SIG-M5 treated with dmso at 0.1 percent for 504 hours (cell line): ENCODE results near the gene GLUD1.
A peak's percentile ranks its signal among the peaks of the same experiment; 100 is the strongest.
"Not testable (repeated sequence)": the region's sequence is repeated elsewhere in the genome, so short reads cannot be mapped to it uniquely, and the experiment has no call there.

Experiments used
- DNase-seq: peaks from one replicate; lab custom pipeline; 2025; ENCODE audit not compliant: unreplicated experiment; lab: John Stamatoyannopoulos, UW

GLUD1 gene

DNA sequence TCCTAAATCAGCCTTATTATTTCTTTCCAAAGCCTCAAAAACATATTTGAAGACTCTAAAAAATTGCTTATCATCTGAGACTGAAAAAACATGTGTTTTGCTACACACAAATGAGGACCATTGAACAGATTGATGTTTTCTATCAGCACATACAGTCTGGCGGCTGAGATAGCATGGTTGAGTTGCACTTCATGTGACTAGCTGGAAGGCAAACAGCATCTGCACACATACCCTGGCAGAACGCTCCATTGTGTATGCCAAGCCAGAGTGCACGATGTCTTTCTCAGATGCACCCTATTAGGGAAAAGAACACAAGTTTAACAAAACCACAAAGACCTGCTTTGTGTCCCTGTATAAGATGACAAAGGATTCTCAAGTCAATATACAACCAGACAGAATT is 41.5 kb downstream of the GLUD1 start:
- no peak for DNase-seq

DNA sequence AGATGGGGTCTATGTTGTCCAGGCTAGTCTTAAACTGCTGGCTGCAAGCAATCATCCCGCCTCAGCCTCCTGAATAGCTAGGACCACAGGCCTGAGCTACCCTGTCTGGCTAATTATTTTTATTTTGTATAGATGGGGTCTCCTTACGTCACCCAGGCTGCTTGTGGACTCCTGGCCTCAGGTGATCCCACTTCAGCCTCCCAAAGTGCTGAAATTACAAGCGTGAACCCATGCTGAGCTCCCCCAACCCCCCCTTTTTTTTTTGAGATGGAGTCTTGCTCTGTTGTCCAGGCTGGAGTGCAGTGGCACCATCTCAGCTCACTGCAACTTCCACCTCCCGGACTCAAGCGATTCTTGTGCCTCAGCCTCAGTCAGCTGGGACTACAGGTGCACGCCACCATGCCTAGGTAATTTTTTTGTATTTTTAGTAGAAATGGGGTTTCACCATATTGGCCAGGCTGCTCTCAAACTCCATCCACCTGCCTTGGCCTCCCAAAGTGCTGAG is 49.2 kb downstream of the GLUD1 start:
- DNase-seq, result no peak

DNA sequence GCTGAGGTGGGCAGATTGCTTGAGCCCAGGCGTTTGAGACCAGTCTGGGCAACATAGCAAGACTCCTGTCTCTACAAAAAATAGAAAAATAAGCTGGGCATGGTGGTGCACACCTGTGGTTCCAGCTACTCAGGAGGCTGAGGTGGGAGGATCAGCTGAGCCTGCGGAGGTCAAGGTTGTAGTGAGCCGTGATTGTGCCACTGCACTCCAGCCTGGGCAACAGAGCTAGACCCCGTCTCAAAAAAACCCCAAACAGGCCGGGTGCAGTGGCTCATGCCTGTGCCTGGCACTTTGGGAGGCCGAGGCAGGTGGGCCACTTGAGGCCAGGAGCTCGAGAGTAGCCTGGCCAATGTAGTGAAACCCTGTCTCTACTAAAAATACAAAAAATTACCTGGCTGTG is 51.1 kb downstream of the GLUD1 start:
- not testable (repeated sequence) for DNase-seq

DNA sequence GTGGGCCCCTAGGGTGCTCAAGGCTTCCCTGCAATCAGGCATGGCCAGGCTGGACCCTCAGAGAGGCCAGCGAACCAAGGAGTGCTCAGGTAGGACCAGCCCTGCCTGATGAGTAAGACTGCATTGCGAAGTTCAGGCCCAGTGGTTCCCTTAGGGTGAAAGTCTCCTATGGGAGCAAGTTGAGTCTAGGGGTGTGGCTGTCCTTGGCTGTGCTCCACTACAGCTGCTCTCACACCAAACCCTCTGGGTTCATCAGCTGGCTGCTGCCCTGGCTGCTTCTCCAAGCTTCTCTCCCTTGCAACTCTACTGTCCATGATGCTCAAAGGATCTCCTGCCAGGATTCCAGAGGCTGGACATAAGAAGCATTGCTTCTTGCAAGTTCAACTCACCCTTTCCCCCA is 55.9 kb downstream of the GLUD1 start:
- DNase-seq, result no peak

DNA sequence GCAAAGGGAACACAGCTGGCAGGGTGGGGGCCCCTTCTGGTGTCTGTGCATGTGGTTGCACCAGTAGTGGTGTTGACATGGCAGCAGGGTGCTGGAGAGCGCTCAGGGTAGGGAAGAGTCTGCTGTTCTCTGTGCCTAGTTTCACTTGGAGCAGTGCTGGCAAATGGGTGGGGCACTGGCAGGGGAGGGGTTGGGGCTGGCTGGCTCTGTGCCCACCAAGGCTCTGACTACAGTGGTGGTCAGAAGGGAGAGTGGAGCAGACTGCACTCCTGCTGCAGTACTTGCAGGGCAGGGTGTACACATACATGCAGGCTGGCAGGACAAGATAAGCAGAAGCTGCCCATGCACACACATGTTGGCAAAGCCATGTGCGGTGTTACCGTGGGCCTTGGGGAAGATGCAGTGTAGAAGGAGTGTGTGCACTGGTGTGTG is 56.3 kb downstream of the GLUD1 start:
- no peak for DNase-seq

DNA sequence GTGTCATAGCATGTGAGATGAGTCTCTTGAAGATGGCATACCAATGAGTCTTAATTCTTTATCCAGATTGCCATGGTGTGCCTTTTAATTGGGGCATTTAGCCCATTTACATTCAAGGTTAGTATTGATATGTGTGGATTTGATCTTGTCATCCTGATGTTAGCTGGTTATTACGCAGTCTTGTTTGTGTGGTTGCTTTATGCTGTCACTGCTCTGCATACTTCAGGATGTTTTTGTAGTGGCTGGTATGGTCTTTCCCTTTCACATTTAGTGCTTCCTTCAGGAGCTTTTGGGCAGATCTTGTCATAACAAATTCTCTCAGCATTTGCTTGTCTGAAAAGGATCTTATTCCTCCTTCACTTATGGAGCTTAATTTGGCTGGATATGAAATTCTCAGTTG is 58.0 kb downstream of the GLUD1 start:
- no peak for DNase-seq

DNA sequence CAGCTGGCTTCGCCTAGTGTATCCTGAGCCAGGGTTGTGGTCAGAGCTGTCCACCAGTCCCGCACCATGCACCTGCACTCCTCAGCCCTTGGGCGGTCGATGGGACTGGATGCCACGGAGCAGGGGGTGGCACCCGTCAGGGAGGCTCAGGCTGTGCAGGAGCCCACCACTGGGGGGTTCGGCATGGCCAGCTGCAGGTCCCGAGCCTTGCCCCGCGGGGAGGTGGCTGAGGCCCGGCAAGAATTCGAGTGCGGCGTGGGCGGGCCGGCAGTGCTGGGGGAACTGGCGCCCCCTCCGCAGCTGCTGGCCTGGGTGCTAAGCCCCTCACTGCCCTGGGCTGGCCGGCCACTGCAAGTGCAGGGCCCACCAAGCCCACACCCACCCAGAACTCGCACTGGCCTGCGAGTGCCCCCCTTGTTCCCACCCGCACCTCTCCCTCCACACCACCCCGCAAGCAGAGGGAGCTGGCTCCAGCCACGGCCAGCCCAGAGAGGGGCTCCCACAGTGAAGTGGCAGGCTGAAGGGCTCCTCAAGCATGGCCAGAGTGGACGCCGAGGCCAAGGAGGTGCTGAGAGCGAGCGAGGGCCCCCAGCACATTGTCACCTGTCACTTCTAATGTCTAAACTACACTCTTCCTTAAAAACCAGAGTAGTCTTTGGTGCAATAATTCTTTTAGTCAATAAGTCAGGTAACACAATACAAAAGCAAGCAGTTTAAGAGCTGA is 63.6 kb downstream of the GLUD1 start:
- no peak for DNase-seq

DNA sequence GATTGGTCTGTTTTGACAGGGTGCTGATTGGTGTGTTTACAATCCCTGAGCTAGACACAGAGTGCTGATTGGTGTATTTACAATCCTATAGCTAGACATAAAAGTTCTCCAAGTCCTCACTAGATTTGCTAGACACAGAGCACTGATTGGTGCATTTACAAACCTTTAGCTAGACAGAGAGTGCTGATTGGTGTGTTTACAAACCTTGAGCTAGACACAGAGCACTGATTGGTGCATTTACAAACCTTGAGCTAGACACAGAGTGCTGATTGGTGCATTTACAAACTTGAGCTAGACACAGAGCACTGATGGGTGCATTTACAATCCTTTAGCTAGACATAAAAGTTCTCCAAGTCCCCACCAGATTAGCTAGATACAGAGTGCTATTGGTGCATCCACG is 64.2 kb downstream of the GLUD1 start:
- not testable (repeated sequence) for DNase-seq

DNA sequence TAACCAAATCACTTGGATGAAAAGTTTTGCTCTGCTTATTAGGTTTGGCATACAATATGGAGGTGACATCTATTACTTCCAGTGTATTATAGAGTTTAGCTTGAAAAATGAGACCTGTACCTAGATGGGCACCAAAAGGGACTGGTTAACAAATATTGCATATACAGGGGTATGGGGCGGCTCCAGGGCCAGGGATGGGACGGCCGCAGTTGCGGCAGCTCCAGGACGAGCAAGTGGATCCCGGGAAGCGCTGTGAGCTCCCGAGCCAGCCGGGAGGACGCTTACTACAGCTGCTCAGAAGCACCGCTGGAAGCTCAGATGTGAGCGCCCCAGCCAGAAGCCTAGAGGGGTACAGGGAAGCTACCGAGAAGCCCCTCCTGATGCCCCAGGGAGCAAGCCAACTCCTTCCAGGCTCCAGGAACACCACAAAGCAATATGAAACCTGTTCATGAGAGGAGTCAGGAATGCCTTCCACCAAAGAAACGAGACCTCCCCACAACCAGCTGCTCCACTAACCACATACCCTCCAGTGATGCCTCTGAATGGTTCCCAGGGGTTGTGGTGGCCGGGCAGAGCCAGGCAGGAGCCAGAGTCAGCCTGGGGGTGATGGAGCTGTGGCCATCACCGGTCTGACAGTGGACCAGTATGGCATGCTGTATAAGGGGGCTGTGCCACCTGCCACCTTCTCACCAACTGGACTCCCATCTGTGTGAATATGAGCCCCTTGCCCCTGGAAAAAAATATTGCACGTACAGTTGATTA is 67.7 kb downstream of the GLUD1 start:
- not testable (repeated sequence) for DNase-seq

DNA sequence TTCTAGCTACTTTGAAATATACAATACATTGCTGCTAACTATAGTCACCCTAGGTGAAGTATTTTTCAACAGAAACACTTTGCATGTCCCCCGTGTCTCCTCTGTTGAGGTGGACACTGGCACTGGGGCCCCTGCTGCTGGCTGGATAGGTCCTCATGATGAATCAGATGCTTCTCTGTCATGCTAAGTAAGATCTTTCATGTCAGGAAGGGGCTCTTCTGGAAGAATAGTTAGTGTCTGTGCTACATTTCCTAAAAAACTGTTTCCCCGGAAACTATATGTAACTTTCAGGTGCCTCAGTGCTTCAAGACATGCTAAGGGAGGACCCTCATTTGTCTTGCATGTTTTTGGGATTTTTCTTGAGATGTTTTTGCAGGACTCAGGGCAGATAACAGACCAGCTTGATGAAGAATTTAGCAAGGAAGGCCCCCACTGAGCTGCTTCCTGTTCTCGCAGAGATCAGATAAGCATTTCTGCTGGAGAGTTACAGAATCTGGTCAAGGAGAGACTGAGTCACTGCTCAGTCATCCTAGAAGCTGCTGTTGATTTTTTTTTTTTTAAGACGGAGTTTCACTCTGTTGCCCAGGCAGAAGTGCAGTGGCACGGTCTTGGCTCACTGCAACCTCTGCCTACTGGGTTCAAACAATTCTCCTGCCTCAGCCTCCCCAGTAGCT is 69.2 kb downstream of the GLUD1 start:
- DNase-seq, result peak; percentile 73

DNA sequence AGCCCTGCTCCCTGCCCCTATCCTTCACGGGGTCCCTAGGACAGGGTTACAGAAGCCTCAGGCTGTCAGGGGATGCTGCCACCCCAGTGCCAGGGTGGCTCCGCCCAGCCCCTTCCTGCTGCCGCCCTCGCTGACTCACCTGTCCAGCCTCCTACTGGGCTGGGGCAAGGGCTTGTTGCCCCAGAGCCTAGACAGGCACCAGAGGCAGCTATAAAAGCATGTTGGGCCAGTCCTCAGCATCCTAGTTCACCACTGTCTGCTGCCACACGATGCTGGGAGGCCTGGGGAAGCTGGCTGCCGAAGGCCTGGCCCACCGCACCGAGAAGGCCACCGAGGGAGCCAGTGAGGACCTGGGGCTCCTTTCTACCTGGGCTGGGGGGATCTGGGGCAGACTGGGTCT is 74.6 kb downstream of the GLUD1 start, which contains the start of gene FAM25A:
FAM25A (plus strand) TSS at position 239 of the 400 bp plus-strand sequence; CDS start at position 270, 31 bp downstream.
- DNase-seq, result not testable (repeated sequence)

DNA sequence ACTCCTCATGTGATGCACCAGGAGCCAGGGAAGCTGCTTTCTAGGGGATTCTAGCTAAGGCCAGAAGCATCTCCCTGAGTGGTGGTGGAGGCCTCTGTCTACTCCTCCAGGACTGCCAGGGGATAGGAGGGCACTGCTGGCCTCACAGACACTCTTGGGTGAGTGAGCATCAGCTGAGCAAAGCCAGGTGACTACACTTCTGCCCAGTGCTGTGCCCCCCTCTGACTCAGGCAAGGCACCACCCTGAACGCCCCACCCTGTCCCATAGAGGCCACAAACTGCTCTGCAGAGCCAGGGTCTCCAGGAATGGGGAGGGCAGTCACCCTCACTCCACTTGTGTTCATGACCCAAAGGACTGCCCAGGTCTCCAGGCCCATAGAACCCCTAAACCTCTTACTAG is 75.1 kb downstream of the GLUD1 start:
- not testable (repeated sequence) for DNase-seq

DNA sequence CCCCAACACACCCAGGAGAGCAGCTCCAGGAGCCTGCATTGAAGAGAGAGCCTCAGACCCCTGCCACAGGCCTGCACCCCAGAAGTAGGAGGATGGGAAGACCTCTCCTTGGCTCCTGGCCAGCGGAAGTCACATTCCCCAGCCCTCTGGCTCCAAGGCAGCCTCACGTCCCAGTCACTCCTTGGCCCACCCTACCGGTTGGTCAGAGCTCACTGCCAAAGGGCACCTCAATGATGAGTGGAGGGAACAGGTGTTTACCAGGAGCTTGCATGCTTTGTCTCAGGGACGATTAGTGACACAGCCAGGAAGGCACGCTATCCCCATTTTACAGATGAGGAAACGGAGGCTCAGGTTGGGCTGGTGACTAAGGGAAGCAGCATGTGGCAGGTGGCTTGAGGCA is 75.6 kb downstream of the GLUD1 start:
- not testable (repeated sequence) for DNase-seq

DNA sequence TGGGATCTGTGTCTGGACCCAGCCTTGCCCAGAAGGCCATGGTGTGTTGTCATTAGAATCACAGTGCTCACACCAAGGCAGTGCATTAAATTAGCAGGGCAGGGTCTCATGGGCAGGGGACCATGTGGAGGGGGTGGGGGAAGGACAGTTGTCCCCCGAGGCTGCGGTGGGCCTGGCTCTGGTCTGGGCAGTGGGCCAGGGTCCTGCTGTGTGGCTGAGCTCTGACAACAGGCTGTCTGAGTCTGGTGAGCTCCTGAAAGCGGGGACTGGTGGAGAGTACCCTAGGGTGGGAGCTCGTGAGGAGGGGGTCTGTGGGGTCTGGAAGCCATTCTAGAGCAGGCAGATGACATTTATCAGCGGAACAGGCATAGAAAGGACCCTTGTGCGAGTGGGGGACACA is 76.5 kb downstream of the GLUD1 start:
- not testable (repeated sequence) for DNase-seq

DNA sequence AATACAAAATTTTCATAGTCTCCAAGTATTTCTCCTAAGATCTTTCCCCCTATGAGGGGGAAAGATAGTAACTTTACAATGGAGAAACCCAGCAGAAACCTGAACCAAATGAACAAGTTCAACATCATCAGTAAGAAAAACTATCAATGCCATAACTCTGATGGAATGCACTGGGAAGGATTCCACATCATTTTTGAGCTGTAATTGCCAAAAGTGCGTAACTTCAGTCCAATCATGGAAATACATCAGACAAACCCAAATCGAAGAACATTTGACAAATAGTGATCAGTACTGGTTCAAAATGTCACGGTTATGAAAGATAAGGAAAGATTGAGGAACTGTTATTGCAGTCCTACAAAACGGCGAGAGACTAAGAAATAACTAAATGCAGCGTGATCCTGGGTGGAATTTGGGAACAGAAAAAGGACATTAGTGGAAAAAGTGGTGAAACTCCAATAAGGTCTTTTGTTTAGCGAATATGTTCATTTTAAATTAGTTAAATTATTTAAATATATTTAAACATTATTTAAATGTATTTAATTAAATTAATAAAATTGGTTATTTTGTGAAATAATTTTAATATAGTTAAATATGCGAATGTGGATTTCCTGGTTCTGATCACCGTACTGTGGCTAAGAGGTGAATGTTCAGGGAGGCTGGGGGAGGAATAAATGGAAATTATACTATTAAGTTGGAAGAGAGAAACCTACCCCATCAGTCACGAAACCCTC is 79.5 kb downstream of the GLUD1 start:
- not testable (repeated sequence) for DNase-seq

DNA sequence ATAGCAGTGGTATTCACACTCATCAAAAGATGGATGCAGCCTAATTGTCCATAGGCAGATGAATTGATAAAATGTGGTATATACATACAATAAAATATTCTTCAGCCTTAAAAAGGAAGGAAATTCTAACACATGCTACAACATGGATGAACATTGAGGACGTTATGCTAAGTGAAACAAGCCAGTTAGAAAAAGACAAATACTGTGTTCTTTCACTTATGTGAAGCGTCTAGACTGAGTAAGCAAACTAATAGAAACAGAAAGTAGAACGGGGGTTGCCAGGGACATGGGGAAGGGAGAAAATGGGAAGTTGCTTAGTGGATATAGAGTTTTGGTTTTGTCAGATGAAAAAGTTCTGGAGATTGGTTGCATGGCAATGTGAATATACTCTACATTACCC is 81.1 kb downstream of the GLUD1 start:
- peak; percentile 20 for DNase-seq

DNA sequence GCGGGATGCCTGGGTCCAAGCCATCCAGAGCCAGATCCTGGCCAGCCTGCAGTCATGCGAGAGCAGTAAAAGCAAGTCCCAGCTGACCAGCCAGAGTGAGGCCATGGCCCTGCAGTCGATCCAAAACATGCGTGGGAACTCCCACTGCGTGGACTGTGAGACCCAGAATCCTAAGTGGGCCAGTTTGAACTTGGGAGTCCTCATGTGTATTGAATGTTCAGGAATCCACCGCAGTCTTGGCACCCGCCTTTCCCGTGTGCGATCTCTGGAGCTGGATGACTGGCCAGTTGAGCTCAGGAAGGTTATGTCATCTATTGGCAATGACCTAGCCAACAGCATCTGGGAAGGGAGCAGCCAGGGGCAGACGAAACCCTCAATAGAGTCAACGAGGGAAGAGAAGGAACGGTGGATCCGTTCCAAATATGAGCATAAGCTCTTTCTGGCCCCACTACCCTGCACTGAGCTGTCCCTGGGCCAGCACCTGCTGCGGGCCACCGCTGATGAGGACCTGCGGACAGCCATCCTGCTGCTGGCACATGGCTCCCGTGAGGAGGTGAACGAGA is 85.4 kb downstream of the GLUD1 start:
- not testable (repeated sequence) for DNase-seq

DNA sequence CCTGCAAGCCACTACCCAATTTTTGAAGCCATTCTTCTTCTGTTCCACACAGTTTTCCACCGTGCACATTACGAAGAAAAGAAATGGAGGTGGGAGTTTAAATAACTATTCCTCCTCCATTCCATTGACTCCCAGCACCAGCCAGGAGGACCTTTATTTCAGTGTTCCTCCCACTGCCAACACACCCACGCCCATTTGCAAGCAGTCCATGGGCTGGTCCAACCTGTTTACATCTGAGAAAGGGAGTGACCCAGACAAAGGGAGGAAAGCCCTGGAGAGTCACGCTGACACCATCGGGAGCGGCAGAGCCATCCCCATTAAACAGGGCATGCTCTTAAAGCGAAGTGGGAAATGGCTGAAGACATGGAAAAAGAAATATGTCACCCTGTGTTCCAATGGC is 86.3 kb downstream of the GLUD1 start:
- peak; percentile 7 for DNase-seq

DNA sequence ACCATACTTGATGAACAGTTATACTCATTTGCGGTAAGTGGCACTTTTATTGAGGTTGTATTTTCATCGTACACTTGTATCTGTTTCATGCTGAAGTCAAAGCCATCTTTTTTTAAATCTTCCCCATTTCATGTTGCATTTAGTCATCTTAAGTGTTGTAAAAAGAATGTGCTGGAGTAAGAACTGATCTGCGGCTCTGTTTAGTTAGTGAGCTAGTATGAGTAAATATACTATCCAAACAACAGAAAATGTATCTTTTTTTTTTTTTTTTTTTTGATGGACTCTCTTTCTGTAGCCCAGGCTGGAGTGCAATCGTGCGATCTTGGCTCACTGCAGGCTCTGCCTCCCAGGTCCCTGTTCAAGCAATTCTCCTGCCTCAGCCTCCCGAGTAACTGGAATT is 87.0 kb downstream of the GLUD1 start:
- DNase-seq, result not testable (repeated sequence)

DNA sequence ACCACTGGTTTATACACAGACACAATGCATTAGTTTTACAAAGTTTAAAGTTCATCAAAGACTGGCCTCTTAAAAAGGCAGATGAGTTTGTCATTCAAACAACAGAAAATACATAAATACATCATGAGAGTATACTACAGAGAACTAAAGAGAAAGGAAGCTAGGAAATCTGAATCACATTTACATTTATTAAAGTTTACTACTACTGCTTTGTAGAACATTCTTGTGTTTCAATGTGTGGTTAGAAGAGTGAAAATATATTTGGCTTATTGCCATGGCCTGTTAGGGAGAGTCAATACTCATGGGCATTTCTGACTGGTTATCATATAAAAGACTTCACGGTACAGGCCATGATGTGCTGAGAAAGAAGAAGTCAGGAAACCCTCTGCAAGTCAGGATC is 87.5 kb downstream of the GLUD1 start:
- DNase-seq, result not testable (repeated sequence)

DNA sequence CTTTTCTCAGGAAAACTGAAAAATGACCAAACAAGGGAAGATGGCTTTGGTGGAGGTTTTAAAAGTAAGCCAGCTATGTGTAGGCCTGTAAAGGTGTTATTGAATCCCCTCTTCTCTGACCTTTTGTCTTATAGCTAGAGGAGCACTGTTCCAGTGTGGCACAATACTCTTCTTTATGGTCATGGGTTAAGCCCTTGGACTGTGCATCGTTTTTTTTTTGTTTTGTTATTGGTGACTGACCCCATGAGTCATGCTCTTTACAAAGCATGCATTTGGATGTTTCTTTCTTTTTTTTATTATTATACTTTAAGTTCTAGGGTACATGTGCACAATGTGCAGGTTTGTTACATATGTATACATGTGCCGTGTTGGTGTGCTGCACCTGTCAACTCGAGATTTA is 94.2 kb downstream of the GLUD1 start:
- DNase-seq, result no peak
